ENCODE results near the gene MYO9A. TPM values are rescaled to one million over a fixed set of nuclear protein-coding genes. Genes with fewer than 3 reads are reported as not detected.

The MYO9A gene
- polyA plus RNA-seq, 6 donors from 2014 or later = 10.8 to 26.7 (median 14.1) TPM

DNA sequence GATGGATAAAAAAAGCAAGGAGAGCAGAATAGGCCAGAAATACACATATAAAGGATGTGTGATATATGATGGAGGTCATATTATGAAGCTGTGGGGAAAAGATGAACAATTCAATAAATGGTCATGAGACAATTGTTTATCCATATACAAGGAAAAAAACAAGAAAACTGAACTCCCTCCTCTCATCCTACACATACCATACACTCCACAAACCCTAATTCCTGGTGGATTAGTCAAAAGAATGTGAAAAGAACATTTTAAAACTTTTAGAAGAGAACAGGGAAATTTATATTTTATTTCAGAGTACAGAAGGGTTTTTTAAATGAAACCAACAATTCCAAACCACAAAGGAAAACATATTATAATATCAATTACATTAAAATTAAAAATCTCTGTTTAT is 342.1 kb downstream of the MYO9A start:
- Mint-ChIP-seq H3K27ac (no peak overlapping the region), H3K27me3 (peaks cover 7 to 24% (median 9%) of the 10 kb centered on the region in 3 donors), H3K9me3 (no peaks in the 10 kb centered on the region), H3K4me3 (no peak overlapping the region), H3K36me3 (no peaks in the 10 kb centered on the region), H3K4me1 (peaks cover 0 to 9% (median 0%) of the 10 kb centered on the region in 3 donors)
- ATAC-seq (ENCODE audit: low read depth in 2 of 2) = no peak
- no peak for DNase-seq

DNA sequence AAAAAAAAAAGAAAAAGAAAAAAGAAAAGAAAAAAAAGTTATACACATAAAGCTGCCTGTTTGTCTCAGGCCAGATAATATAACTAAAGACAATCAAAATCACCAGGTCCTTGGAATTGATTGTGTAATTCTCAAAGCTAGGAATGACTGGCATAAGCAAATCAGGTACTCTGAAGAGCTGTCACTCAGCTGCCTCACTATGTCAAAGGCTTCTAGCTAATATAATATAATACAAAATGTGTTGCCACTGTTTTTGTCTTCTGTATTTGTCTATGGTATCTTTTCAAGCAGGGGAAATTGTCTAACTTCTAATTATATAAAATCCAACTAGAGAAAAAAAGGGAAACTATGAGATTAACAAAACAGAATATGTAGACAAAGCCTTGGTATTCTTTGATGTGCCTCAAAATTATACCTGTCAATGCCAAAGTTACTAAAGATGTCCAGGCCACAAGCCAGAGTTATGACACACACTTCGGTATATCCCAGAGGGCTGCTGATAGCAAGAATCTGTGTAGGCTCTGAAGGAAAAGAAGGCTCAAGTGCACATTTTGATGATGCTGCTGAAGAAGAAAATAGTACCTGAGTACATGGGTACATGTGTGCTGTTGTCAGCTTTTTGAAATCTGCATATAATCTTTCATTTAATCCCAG is 344.6 kb downstream of the MYO9A start:
- no peak for DNase-seq
- H3K36me3 Mint-ChIP-seq = no peaks in the 10 kb centered on the region
- no peak overlapping the region for H3K4me3 Mint-ChIP-seq
- H3K27ac Mint-ChIP-seq = no peak overlapping the region
- H3K4me1 Mint-ChIP-seq = no peaks in the 10 kb centered on the region
- peaks cover 0 to under 1% (median 0%) of the 10 kb centered on the region in 7 donors for H3K9me3 Mint-ChIP-seq
- H3K27me3 Mint-ChIP-seq = peaks cover 0 to 10% (median 6%) of the 10 kb centered on the region in 3 donors
- ATAC-seq (ENCODE audit: low read depth in 2 of 2) = no peak

Other genes with a start within 250 kb of the MYO9A start
- under 1 TPM in 5 of 6 donors, not detected in 1; 0.41 to 0.84 (median 0.60) TPM for gene SENP8, start 253 bp upstream of the MYO9A start, polyA plus RNA-seq (ENCODE audit: low read depth in 6 of 6)
- gene GRAMD2A, start 79.6 kb upstream of the MYO9A start, polyA plus RNA-seq (ENCODE audit: low read depth in 6 of 6) = not detected
- 100 to 1,000 TPM; 175 to 319 (median 227) TPM for gene PKM, start 113.0 kb upstream of the MYO9A start, polyA plus RNA-seq (ENCODE audit: low read depth in 6 of 6)
- gene PARP6, start 154.4 kb upstream of the MYO9A start, polyA plus RNA-seq (ENCODE audit: low read depth in 6 of 6) = 10 to 100 TPM; 22.5 to 55.4 (median 28.4) TPM
- under 1 TPM in 2 of 6 donors, not detected in 4; 0.20 to 0.21 TPM for gene CELF6, start 202.0 kb upstream of the MYO9A start, polyA plus RNA-seq (ENCODE audit: low read depth in 6 of 6)

Measured in naive B cell (primary cell).